KBM-7 (cell line): ENCODE measurements around the gene RXRA.
"Not testable (repeated sequence)": the region's sequence is repeated elsewhere in the genome, so short reads cannot be mapped to it uniquely, and the experiment has no call there.

Experiments
- DNase-seq: peaks from one replicate; pipeline ENCODE4 v3.0.0-alpha.2; 2015
- in situ Hi-C: fragments of 300-500 bp; cut with MboI; formaldehyde crosslinking; loops from 2 replicates; pipeline ENCODE4 v1.14.3; 2020; ENCODE audit warnings: low sequenced_read_pairs, low pct_unique_long_range_greater_than_20kb, mixed read lengths

RXRA gene

GRCh38 chr9:134293031-134293521, 33.2 kb upstream of the RXRA start:
- in situ Hi-C loops = no loop called here
- DNase-seq = no peak

GRCh38 chr9:134293611-134294152, 32.6 kb upstream of the RXRA start:
- in situ Hi-C loops = no loop called here
- DNase-seq = peak; percentile 21

GRCh38 chr9:134294153-134295071, 31.8 kb upstream of the RXRA start:
- DNase-seq = no peak

GRCh38 chr9:134295101-134295745, 31.0 kb upstream of the RXRA start:
- in situ Hi-C loops = no loop called here
- no peak for DNase-seq

More at GRCh38 chr9:134294153-134295071, 31.8 kb upstream of the RXRA start:
- in situ Hi-C loops = no loop called here

GRCh38 chr9:134295746-134296250, 30.5 kb upstream of the RXRA start:
- in situ Hi-C loops = no loop called here

GRCh38 chr9:134296301-134297082, 29.8 kb upstream of the RXRA start:
- DNase-seq = no peak
- in situ Hi-C loops = no loop called here

More at GRCh38 chr9:134295746-134296250, 30.5 kb upstream of the RXRA start:
- no peak for DNase-seq

- in situ Hi-C loops = no loop called here
- DNase-seq = no peak
Measured at GRCh38 chr9:134297083-134297410, 29.2 kb upstream of the RXRA start.

GRCh38 chr9:134297576-134297975, 28.7 kb upstream of the RXRA start:
- no peak for DNase-seq
- in situ Hi-C loops = no loop called here

- in situ Hi-C loops = no loop called here
- DNase-seq = no peak
Measured at GRCh38 chr9:134298000-134298399, 28.3 kb upstream of the RXRA start.

GRCh38 chr9:134299068-134299467, 27.2 kb upstream of the RXRA start:
- in situ Hi-C loops = no loop called here
- no peak for DNase-seq

GRCh38 chr9:134299883-134300282, 26.4 kb upstream of the RXRA start:
- no peak for DNase-seq
- in situ Hi-C loops = no loop called here

- no peak for DNase-seq
- in situ Hi-C loops = no loop called here
Measured at GRCh38 chr9:134301387-134302129, 24.7 kb upstream of the RXRA start.

GRCh38 chr9:134302130-134302817, 24.0 kb upstream of the RXRA start:
- DNase-seq = no peak
- in situ Hi-C loops = no loop called here

- DNase-seq = no peak
- in situ Hi-C loops = no loop called here
Measured at GRCh38 chr9:134303601-134304000, 22.7 kb upstream of the RXRA start.

GRCh38 chr9:134304261-134304660, 22.0 kb upstream of the RXRA start:
- no peak for DNase-seq
- in situ Hi-C loops = no loop called here

- in situ Hi-C loops = no loop called here
Measured at GRCh38 chr9:134304690-134305089, 21.6 kb upstream of the RXRA start.

GRCh38 chr9:134305533-134305932, 20.7 kb upstream of the RXRA start:
- DNase-seq = no peak
- in situ Hi-C loops = no loop called here

More at GRCh38 chr9:134304690-134305089, 21.6 kb upstream of the RXRA start:
- no peak for DNase-seq

- DNase-seq, in situ Hi-C loops: not testable (repeated sequence)
Measured at GRCh38 chr9:134306042-134306441, 20.2 kb upstream of the RXRA start.
